Measurements from ENCODE around the gene PDS5B.

- TF ChIP-seq CTCF (IDR thresholded peaks at IDR 0.05) (no peak), ZFX (IDR thresholded peaks at IDR 0.05; ENCODE audit: borderline replicate concordance) (no peak)
These were observed 37.4 kb upstream of the PDS5B start for GRCh38 chr13:32548837-32549236.

All from 22Rv1 (cell line).